Hepatocyte (in vitro differentiated cells): ENCODE results near the gene PAEP.

Experiments used
- EZH2 ChIP-seq: fragments of 200-600 bp; sonication (generic); IDR thresholded peaks from 2 replicates; pipeline ENCODE4 v1.6.1; 2016; ENCODE audit warnings: antibody characterized with exemption, mild to moderate bottlenecking, borderline replicate concordance
- EZH2phosphoT487 ChIP-seq: fragments of 200-600 bp; sonication (generic); IDR thresholded peaks from one replicate; pipeline ENCODE4 v1.6.1; 2018; ENCODE audit warnings: antibody characterized with exemption, mild to moderate bottlenecking, low read depth, moderate library complexity; ENCODE audit not compliant: unreplicated experiment, severe bottlenecking

DNA sequence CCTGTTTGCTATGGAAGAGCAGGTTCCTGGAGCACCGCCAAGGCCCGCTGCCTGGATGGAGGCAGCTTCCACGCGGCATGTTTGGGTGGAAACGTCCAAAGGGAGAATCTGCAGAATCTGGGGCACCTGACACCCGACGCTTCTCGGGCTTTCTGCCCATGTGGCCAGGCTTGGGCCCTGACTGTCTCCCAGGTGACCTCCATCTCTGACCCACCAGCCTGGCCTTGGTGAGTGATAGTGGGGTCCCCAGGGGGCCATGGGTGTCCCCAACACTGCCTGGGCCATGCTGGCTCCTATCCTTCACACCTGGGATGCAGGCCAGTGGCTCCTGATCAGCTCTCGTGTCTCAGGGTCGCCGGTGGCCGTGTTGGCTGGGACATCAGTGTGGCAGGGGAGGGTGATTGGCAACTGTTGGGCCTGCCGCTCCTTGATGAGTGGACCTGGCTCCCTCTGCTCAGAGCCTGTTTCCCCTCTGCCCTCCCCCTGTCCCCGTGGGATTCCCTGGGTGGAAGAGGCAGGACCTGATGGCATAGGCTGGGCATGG lies 43.8 kb downstream of the PAEP start:
- TF ChIP-seq EZH2 = no peak
- no peak for TF ChIP-seq EZH2phosphoT487
